Right lobe of liver (tissue), 4 donors: ENCODE data around the gene MLH1.

Experiments used
- CTCF ChIP-seq, 4 donors: fragments of 200-600 bp in 3 of 4; fragments of 450-650 bp in 1 of 4; IDR thresholded peaks; one replicate each; pipeline versions ENCODE4 v1.5.1 to v1.8.0; 2016 to 2022; ENCODE audit warnings: antibody characterized with exemption in 4 of 4, mild to moderate bottlenecking in 2 of 4
- POLR2A ChIP-seq: fragments of 450-650 bp; IDR thresholded peaks from one replicate; pipeline ENCODE4 v1.6.1; 2017; ENCODE audit warnings: antibody characterized with exemption, mild to moderate bottlenecking
- donor health status: DM: no; HTN: no; CAD: no.
- donor health status: DM: no; HTN: no; CAD: no.
- donor health status: DM: no; HTN: yes; CAD: no.

GRCh38 chr3:36969085-36969484, 24.2 kb upstream of the MLH1 start:
- TF ChIP-seq CTCF (IDR thresholded peaks at IDR 0.05), result no peak
- TF ChIP-seq POLR2A, result no peak
